HEK293 (cell line): ENCODE data around the gene COL9A1.

Experiments used
- CTCF ChIA-PET: fragments of 350-600 bp; formaldehyde crosslinking; extraction: SDS; loops from one replicate; lab custom pipeline; 2021; ENCODE audit warnings: antibody characterized with exemption; lab: Yijun Ruan, JAX
- POLR2A ChIA-PET: fragments of 300-600 bp; formaldehyde crosslinking; extraction: SDS; loops from one replicate; lab custom pipeline; 2020; ENCODE audit warnings: antibody characterized with exemption, inconsistent platforms; lab: Yijun Ruan, JAX
- H3K27ac ChIP-seq: fragments of 200-500 bp; sonication (Bioruptor generic); 2 replicates; pipeline ENCODE4 v1.5.1; 2014; ENCODE audit warnings: low read depth, low read length, control low read depth, inconsistent platforms; ENCODE audit errors: extremely low read depth
- H3K36me3 ChIP-seq, 2 experiments: fragments of 200-500 bp in 1 of 2; sonication (Bioruptor generic) in 1 of 2; 1 replicate in 1 of 2; 2 replicates in 1 of 2; pipeline ENCODE4 v1.5.1; 2014 to 2017; ENCODE audit warnings: inconsistent platforms in 2 of 2, low read length in 2 of 2; ENCODE audit not compliant: control insufficient read depth in 2 of 2, insufficient read depth in 1 of 2
- H3K4me1 ChIP-seq: fragments of 200-500 bp; sonication (Bioruptor generic); 2 replicates; pipeline ENCODE4 v1.5.1; 2014; ENCODE audit warnings: mild to moderate bottlenecking, low read length, inconsistent platforms; ENCODE audit not compliant: control insufficient read depth, insufficient read depth
- H3K4me3 ChIP-seq: 2 replicates; pipeline ENCODE4 v1.5.1; 2011; ENCODE audit warnings: low read depth, mild to moderate bottlenecking, control low read depth, low read length, moderate library complexity
- H3K9me3 ChIP-seq: fragments of 200-500 bp; sonication (Bioruptor generic); 2 replicates; pipeline ENCODE4 v1.5.1; 2014; ENCODE audit warnings: low read depth, low read length, inconsistent platforms; ENCODE audit not compliant: control insufficient read depth, insufficient read depth
- BCL11B ChIP-seq: fragments of 450-650 bp; formaldehyde crosslinking; IDR thresholded peaks from 2 replicates; pipeline ENCODE4 v1.5.1; 2016; ENCODE audit warnings: low read depth, missing biosample characterization, missing genetic modification characterization
- KLF17 ChIP-seq: fragments of 450-650 bp; formaldehyde crosslinking; IDR thresholded peaks from 2 replicates; pipeline ENCODE4 v1.5.1; 2016; ENCODE audit warnings: missing biosample characterization, missing genetic modification characterization
- KLF7 ChIP-seq: fragments of 450-650 bp; formaldehyde crosslinking; IDR thresholded peaks from 2 replicates; pipeline ENCODE4 v1.5.1; 2016; ENCODE audit warnings: missing biosample characterization, missing genetic modification characterization, borderline replicate concordance
- MZF1 ChIP-seq: fragments of 450-650 bp; formaldehyde crosslinking; IDR thresholded peaks from 2 replicates; pipeline ENCODE4 v1.5.1; 2017; ENCODE audit warnings: missing biosample characterization, missing genetic modification characterization, borderline replicate concordance
- PRDM1 ChIP-seq: fragments of 450-650 bp; formaldehyde crosslinking; IDR thresholded peaks from 2 replicates; pipeline ENCODE4; 2016; ENCODE audit warnings: missing biosample characterization, missing genetic modification characterization
- SCRT1 ChIP-seq: fragments of 450-650 bp; formaldehyde crosslinking; IDR thresholded peaks from 2 replicates; pipeline ENCODE4 v1.5.1; 2016; ENCODE audit warnings: missing biosample characterization, missing genetic modification characterization, borderline replicate concordance
- ZNF112 ChIP-seq: fragments of 450-650 bp; formaldehyde crosslinking; IDR thresholded peaks from 2 replicates; pipeline ENCODE4 v1.5.0; 2017; ENCODE audit warnings: missing biosample characterization, missing genetic modification characterization
- ZNF221 ChIP-seq: fragments of 450-650 bp; formaldehyde crosslinking; IDR thresholded peaks from 2 replicates; pipeline ENCODE4 v1.5.1; 2017; ENCODE audit warnings: missing biosample characterization, missing genetic modification characterization, borderline replicate concordance
- ZNF223 ChIP-seq: fragments of 450-650 bp; formaldehyde crosslinking; IDR thresholded peaks from 2 replicates; pipeline ENCODE4 v1.5.1; 2016; ENCODE audit warnings: missing biosample characterization, missing genetic modification characterization
- ZNF248 ChIP-seq: fragments of 450-650 bp; formaldehyde crosslinking; IDR thresholded peaks from 2 replicates; pipeline ENCODE4 v1.5.1; 2017; ENCODE audit warnings: missing biosample characterization, missing genetic modification characterization
- ZNF292 ChIP-seq: fragments of 450-650 bp; formaldehyde crosslinking; IDR thresholded peaks from 2 replicates; pipeline ENCODE4 v1.5.1; 2016; ENCODE audit warnings: low read depth, missing biosample characterization, missing genetic modification characterization, borderline replicate concordance
- ZNF341 ChIP-seq: fragments of 450-650 bp; formaldehyde crosslinking; IDR thresholded peaks from 2 replicates; pipeline ENCODE4; 2016; ENCODE audit warnings: low read depth, missing biosample characterization, missing genetic modification characterization
- ZNF423 ChIP-seq: fragments of 450-650 bp; formaldehyde crosslinking; IDR thresholded peaks from 2 replicates; pipeline ENCODE4 v1.5.1; 2016; ENCODE audit warnings: missing biosample characterization, missing genetic modification characterization
- ZNF544 ChIP-seq: fragments of 450-650 bp; formaldehyde crosslinking; IDR thresholded peaks from 2 replicates; pipeline ENCODE4 v1.5.0; 2017; ENCODE audit warnings: missing biosample characterization, missing genetic modification characterization
- ZNF621 ChIP-seq: fragments of 450-650 bp; formaldehyde crosslinking; IDR thresholded peaks from 2 replicates; pipeline ENCODE4 v1.5.1; 2017; ENCODE audit warnings: missing biosample characterization, missing genetic modification characterization
- ZNF670 ChIP-seq: fragments of 450-650 bp; formaldehyde crosslinking; IDR thresholded peaks from 2 replicates; pipeline ENCODE4 v1.5.1; 2016; ENCODE audit warnings: missing biosample characterization, missing genetic modification characterization, low read depth
- ZSCAN16 ChIP-seq: fragments of 450-650 bp; formaldehyde crosslinking; IDR thresholded peaks from 2 replicates; pipeline ENCODE4 v1.5.1; 2016; ENCODE audit warnings: missing biosample characterization, missing genetic modification characterization
- TF ChIP-seq, protein P1 (sequence below): fragments of 450-650 bp; formaldehyde crosslinking; IDR thresholded peaks from 2 replicates; pipeline ENCODE4 v1.5.1; 2017; ENCODE audit warnings: missing biosample characterization, missing genetic modification characterization
- TF ChIP-seq, protein P2 (sequence below): sonication (generic); formaldehyde crosslinking; IDR thresholded peaks from 2 replicates; pipeline ENCODE4 v1.8.1; 2022; ENCODE audit warnings: mild to moderate bottlenecking, moderate library complexity, missing genetic modification reagents

The COL9A1 gene

DNA sequence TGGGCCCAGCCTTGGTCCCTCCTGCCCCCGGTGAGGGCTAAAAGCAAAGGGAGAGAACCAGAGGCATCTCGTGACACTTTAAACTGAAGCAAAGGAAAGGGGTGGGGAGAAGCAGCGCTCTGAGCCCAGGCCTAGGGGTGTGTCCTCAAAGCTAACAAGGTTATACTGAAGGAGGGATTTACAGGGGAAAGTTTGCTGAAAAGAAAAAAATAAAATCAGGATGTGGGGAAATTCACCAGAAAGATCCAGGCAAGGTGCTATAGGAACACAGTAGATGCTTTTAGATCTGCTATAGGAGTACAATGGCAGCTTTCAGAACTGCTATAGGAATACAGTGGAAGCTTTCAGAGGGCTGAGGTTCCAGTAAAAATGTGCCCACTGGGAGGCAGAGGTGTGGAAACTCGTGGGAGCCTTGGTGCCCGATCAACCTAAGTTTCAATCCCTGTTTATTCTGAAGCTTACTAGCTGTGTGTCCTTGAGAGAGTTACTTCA is at the start of gene COL9A1:
Gene COL9A1, minus strand, starts transcription at position 51 of the 492 bp plus-strand sequence. CDS start 160 bp downstream, outside the sequence.
- TF ChIP-seq ZNF544, result no peak
- TF ChIP-seq, protein P1, sequence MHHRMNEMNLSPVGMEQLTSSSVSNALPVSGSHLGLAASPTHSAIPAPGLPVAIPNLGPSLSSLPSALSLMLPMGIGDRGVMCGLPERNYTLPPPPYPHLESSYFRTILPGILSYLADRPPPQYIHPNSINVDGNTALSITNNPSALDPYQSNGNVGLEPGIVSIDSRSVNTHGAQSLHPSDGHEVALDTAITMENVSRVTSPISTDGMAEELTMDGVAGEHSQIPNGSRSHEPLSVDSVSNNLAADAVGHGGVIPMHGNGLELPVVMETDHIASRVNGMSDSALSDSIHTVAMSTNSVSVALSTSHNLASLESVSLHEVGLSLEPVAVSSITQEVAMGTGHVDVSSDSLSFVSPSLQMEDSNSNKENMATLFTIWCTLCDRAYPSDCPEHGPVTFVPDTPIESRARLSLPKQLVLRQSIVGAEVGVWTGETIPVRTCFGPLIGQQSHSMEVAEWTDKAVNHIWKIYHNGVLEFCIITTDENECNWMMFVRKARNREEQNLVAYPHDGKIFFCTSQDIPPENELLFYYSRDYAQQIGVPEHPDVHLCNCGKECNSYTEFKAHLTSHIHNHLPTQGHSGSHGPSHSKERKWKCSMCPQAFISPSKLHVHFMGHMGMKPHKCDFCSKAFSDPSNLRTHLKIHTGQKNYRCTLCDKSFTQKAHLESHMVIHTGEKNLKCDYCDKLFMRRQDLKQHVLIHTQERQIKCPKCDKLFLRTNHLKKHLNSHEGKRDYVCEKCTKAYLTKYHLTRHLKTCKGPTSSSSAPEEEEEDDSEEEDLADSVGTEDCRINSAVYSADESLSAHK (tag by site-specific recombination), result no peak
- TF ChIP-seq MZF1 (tag by site-specific recombination), result no peak
- TF ChIP-seq ZNF223 (tag by site-specific recombination), result no peak
- TF ChIP-seq ZNF292 (tag by site-specific recombination), result no peak
- TF ChIP-seq ZNF621 (tag by site-specific recombination), result no peak
- TF ChIP-seq ZNF423, result no peak
- TF ChIP-seq ZNF112 (tag by site-specific recombination), result no peak
- TF ChIP-seq KLF17 (tag by site-specific recombination), result no peak
- TF ChIP-seq BCL11B (tag by site-specific recombination), result no peak
- no peak for TF ChIP-seq KLF7 (tag by site-specific recombination)
- Histone ChIP-seq H3K4me3 (no peak within 1 kb of the TSS), H3K36me3 (no peaks in the 10 kb centered on the region), H3K4me1 (no peaks in the 10 kb centered on the region), H3K27ac (no peak within 1 kb of the TSS), H3K9me3 (no peaks in the 10 kb centered on the region)
- POLR2A ChIA-PET, result no interaction called here
- CTCF ChIA-PET, result interaction anchor here (0.5 to 5.7 kb wide), 5 partner anchors 66 to 709 kb away, joined by 3 to 58 read pairs (median 3); no protein-coding TSS in a partner anchor

DNA sequence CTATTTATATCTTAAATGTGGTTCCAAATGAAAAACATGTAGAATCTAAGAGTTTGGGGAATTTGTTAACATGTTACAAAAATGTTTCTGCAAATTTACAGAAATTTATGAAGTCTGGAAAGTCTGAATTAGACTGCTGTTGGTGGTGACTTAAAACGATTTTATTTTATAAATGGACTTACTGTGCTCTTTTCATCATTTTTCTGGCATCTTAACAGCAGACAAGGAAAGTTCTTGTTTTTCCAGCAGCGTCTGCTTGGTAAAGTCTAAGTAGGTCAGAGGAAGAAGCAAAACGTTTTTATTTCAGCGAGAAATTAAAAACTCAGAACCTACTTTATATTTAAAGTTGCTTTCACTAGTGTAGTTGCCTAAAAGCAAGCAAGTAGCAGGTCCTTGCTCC is 48.6 kb upstream of the COL9A1 start:
- Histone ChIP-seq H3K27ac (no peak overlapping the region), H3K4me1 (no peaks in the 10 kb centered on the region), H3K36me3 (no peaks in the 10 kb centered on the region), H3K9me3 (no peaks in the 10 kb centered on the region), H3K4me3 (no peak overlapping the region)
- ChIA-PET CTCF (interaction anchor here (0.6 to 1.7 kb wide), 4 partner anchors 10 to 41 kb away, joined by 3 to 6 read pairs (median 4); no protein-coding TSS in a partner anchor), POLR2A (no interaction called here)
- no peak for TF ChIP-seq ZNF221 (tag by site-specific recombination)
- TF ChIP-seq ZNF341 (tag by site-specific recombination), result no peak
- no peak for TF ChIP-seq ZSCAN16 (tag by site-specific recombination)
- TF ChIP-seq, protein P2, sequence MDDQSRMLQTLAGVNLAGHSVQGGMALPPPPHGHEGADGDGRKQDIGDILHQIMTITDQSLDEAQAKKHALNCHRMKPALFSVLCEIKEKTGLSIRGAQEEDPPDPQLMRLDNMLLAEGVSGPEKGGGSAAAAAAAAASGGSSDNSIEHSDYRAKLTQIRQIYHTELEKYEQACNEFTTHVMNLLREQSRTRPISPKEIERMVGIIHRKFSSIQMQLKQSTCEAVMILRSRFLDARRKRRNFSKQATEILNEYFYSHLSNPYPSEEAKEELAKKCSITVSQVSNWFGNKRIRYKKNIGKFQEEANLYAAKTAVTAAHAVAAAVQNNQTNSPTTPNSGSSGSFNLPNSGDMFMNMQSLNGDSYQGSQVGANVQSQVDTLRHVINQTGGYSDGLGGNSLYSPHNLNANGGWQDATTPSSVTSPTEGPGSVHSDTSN (CRISPR knock-in tag), result no peak

- POLR2A ChIA-PET, result interaction anchor here (1.0 kb wide), 1 partner anchor 68 kb away, joined by 3 read pairs; the partner anchor contains the start of gene FAM135A
- TF ChIP-seq SCRT1 (tag by site-specific recombination), result no peak
- TF ChIP-seq PRDM1, result no peak
- TF ChIP-seq ZNF248, result no peak
- TF ChIP-seq ZNF670 (tag by site-specific recombination), result no peak
- H3K36me3 ChIP-seq, result no peaks in the 10 kb centered on the region
- no peaks in the 10 kb centered on the region for H3K9me3 ChIP-seq
- H3K27ac ChIP-seq, result no peak overlapping the region
- H3K4me1 ChIP-seq, result no peaks in the 10 kb centered on the region
- H3K4me3 ChIP-seq, result no peak overlapping the region
- CTCF ChIA-PET, result interaction anchor here (0.6 to 1.8 kb wide), 8 partner anchors 14 to 610 kb away, joined by 3 to 11 read pairs (median 4); no protein-coding TSS in a partner anchor
These were observed 42.7 kb upstream of the COL9A1 start for GRCh38 chr6:70345619-70346018.
